Natural killer cell treated with Interleukin-12 subunit alpha and Interleukin-12 subunit beta and Interleukin-15 and Interleukin-18, amount 100 ng/mL, for 72 hours (primary cell): ENCODE measurements around the gene GNG11. TPM values are rescaled to one million over a fixed set of nuclear protein-coding genes. Genes with fewer than 3 reads are reported as not detected.

Experiments used
- ATAC-seq, 2 donors: fragments of 150-1000 bp; cut with Tn5 transposase in 1 of 2; sonication (Bioruptor Pico), chemical (Tn5 transposase) in 1 of 2; 2 replicates each; pipeline ENCODE4 v1.10.0; 2021
- DNase-seq: peaks from one replicate; pipeline ENCODE4 v3.0.0; 2022; ENCODE audit warnings: low spot score
- H3K27ac Mint-ChIP-seq, 2 donors: 1 replicate in 1 of 2; 2 replicates in 1 of 2; pipeline ENCODE4 v1.8.0; 2022; ENCODE audit warnings: mixed read lengths in 2 of 2, mild to moderate bottlenecking in 1 of 2, moderate library complexity in 1 of 2
- H3K27me3 Mint-ChIP-seq, 2 donors: 1 replicate in 1 of 2; 2 replicates in 1 of 2; pipeline ENCODE4 v1.8.0; 2022; ENCODE audit warnings: mixed read lengths in 2 of 2
- H3K36me3 Mint-ChIP-seq: one replicate; pipeline ENCODE4 v1.8.0; 2022; ENCODE audit warnings: mixed read lengths
- H3K4me1 Mint-ChIP-seq, 2 donors: 1 replicate in 1 of 2; 2 replicates in 1 of 2; pipeline ENCODE4 v1.8.0; 2022; ENCODE audit warnings: low read depth in 2 of 2, mixed read lengths in 2 of 2, mild to moderate bottlenecking in 1 of 2
- H3K4me3 Mint-ChIP-seq: one replicate; pipeline ENCODE4 v1.8.0; 2022; ENCODE audit warnings: mixed read lengths
- H3K9me3 Mint-ChIP-seq: 2 replicates; pipeline ENCODE4 v1.8.0; 2022; ENCODE audit warnings: mixed read lengths
- total RNA-seq, 2 donors: library from RNA; stranded (reverse); gene quantifications; one replicate each; pipeline ENCODE4 v1.2.3, GENCODE V29; 2022

GNG11 gene
- total RNA-seq, 2 donors from 2014 or later: not detected

DNA sequence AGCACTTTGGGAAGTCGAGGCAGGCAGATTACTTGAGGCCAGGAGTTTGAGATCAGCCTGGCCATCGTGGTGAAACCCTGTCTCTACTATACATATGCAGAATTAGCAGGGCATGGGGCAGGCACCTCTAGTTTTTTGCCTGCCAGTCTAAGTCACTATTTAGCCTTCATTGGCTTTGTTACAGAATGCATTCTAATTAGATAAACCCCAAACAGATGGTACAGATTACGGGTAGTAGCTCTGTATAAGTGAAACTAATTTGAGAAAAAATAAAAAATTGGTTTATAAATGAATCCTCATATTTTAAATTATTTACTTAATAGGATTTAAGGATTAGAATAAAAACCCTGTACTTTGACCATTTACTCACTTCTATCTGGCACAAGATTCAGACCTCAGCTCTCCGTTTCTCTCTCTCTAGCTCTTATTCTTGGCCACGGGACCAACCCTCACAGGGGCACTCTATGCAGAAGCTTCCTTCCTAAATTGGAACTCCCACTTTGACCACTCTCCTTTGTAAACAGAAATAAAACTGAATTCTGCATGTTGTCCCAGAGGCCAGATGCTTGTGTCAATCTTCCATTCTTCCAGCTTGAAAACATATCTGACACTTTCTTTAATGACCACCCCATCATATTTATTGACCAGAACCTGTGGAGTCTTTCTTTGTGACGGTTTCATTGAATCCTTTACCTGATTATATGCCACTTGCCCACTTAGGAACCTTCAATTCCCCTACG, 55.8 kb downstream of the GNG11 start:
- no peak for ATAC-seq
- DNase-seq: no peak
- H3K27me3 Mint-ChIP-seq: peaks cover 7 to 11% of the 10 kb centered on the region in 2 donors
- H3K9me3 Mint-ChIP-seq: no peaks in the 10 kb centered on the region
- peaks cover 0 to 12% of the 10 kb centered on the region in 2 donors for H3K4me1 Mint-ChIP-seq
- peaks cover 5% of the 10 kb centered on the region for H3K36me3 Mint-ChIP-seq
- no peak overlapping the region for H3K27ac Mint-ChIP-seq
- H3K4me3 Mint-ChIP-seq: no peak overlapping the region

Other genes with a start within 250 kb of the GNG11 start
- not detected for gene TFPI2, start 31.0 kb upstream of the GNG11 start, total RNA-seq
- gene GNGT1, start 15.2 kb upstream of the GNG11 start, total RNA-seq: not detected
- gene BET1, start 82.6 kb downstream of the GNG11 start, total RNA-seq: 10 to 100 TPM; 18.1 to 23.8 TPM